Hypothalamus (tissue), 51 donors: ENCODE measurements around the gene CPPED1.

ENCODE experiments used
- DNase-seq, 51 donors: peaks; one replicate each; lab custom pipeline; 2025; lab: John Stamatoyannopoulos, UW

CPPED1 gene

DNA sequence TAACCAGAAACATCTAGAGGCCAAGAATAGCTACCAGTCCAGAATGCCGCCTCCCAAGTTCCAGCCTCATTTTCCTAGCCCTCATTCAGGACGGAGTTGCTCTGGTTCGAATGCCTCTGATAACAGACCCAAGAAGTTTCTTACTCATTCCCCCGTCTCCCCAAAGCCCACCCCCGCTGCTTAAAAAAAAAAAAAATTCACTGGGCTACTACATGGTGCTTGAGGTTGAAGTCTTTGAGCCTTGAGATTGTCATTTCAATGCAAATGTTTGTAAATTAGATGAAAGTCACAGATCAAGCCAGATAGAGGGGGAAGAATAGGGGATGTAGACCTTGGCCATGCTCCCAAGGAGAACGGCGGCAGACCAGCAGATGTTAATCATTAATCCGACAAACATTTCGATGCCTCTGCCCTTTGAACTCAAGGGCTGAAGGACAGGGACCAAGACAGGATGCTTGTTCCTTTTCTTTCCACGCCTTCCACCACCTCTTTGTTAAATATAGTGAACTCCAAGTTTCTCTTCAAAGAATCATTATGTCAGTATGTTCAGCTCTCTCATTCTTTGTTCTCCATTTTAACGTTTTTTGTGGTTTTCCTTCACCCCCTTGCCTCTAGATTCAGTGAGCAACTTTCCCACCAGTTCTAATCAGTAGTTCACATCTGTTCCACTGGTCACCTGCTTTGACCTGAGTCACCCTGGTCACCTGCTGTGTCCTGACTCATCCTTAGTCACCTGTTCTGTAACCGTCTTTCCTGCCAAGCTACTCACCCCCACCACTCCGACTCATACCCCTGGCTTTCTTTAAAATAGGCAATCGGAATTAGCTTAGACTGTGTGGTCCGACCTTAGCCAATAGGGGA, 190.3 kb downstream of the CPPED1 start:
- no peak for DNase-seq

DNA sequence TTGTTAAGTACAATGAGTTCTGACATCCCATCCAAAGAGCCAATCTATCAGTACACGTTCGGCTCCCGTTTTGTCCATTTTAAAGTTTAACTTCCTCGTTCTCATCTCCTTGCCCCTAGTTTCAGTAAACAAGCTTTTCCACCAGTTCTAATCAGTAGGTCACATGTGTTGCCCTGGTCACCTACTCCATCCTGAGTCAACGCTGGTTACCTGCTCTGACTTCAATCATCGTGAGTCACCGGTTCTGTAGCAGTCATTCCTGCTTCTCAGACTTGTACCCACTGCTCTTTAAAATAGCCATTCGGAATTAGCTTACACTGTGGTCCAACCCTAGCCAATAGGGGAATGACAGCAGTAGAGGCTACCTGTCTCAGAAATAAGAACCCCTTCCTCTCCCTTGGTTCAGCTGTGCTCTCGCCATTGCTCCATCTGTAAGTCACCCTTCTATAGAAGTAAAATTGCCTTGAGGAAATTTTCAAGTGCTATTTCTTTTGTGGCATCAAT, 191.0 kb downstream of the CPPED1 start:
- DNase-seq: no peak

DNA sequence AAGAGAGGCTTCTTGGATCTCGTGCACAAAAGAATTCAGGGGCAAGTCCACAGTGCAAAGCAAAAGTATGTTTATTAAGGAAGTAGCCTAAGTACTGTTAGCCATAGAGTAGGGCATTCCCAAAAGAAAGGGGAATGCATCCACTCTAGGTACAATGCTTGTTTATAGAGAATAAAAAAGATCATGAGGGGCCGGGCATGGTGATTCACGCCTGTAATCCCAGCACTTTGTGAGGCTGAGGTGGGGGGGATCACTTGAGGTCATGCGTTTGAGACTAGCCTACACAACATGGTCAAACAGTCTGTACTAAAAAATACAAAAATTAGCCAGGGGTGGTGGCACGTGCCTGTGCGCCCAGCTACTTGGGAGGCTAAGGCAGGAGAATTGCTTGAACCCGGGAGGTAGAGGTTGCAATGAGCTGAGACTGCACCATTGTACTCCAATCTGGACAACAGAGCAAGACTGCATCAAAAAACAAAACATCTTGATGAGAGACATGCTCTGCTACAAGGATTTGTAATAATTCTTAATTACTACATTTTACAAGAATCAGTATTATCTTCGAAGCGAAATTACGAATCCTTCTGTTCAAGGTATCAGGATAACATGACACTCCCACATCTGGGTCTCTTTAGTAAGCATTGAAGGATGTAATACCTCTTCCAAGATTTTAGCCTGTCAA, 191.6 kb downstream of the CPPED1 start:
- no peak for DNase-seq

DNA sequence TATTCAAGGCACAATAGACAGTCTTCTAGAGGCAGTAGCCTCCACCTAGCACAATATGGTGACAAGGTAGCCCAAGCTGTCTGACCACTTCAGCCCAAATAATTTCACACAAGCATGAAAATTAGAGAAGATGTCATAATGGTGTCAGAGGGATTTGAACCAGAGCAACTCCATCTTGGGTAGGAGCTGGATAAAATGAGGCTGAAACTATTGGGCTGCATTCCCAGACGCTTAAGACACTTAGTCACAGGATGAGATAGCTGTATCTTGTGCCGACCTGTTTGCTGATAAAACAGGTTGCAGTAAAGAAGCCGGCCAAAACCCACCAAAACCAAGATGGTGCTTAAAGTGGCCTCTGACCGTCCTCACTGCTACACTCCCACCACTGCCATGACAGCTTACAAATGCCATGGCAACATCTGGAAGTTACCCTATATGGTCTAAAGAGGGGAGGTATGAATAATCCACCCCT, 192.6 kb downstream of the CPPED1 start:
- no peak for DNase-seq

GRCh38 chr16:12609937-12610699, 193.6 kb downstream of the CPPED1 start:
- no peak for DNase-seq
